GM12875 (cell line): ENCODE measurements around the gene ATAD1.
"Not testable (repeated sequence)": the region's sequence is repeated elsewhere in the genome, so short reads cannot be mapped to it uniquely, and the experiment has no call there.

Experiments used
- H3K4me3 ChIP-seq: one replicate; pipeline ENCODE4 v1.5.1; 2011; ENCODE audit warnings: low read depth, low read length, control low read depth
- CTCF ChIP-seq: IDR thresholded peaks from 2 replicates; pipeline ENCODE4 v1.5.1; 2011; ENCODE audit warnings: low read depth, mild to moderate bottlenecking, control low read depth, inconsistent platforms, low read length, moderate library complexity, borderline replicate concordance; ENCODE audit not compliant: insufficient read depth

Gene ATAD1

DNA sequence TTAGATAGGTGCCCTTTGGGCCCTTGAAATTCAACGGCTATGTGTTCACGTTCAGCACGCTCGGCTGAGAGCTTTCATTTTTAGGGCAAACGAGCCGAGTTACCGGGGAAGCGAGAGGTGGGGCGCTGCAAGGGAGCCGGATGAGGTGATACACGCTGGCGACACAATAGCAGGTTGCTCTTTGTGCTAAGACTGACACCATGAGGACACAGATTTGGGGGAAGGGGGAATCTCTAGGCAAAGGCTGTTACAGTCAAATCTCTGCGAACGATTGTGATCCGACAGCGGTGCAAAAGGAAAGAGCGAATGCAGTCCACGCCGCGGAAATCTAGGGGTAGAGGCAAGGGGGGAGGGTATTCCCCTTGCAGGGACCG, 44.6 kb upstream of the ATAD1 start:
- peak overlapping the region; percentile 95 for H3K4me3 ChIP-seq
- TF ChIP-seq CTCF, result no peak

GRCh38 chr10:87861953-87862678, 44.1 kb upstream of the ATAD1 start:
- H3K4me3 ChIP-seq, result peak overlapping the region; percentile 95
- no peak for TF ChIP-seq CTCF

DNA sequence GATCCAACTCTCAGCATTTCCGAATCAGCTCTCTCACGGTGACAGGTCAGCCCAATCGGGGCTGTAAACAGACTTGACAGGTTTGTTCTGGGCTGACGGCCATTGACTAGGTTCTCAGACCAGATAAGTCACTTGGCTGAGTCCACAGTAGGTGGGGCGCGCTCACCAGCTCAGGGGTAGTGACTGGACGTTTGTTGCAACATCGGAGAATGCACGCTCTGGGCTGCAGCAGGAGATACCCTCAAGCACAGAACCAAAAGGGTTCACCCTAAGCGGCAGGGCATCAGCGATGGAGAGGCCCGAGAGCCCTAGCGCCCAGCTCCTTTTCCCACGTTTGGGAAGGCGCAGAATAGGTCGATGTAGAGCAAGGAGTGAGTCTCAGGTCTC, 43.5 kb upstream of the ATAD1 start:
- TF ChIP-seq CTCF, result no peak
- H3K4me3 ChIP-seq, result peak overlapping the region; percentile 95

- TF ChIP-seq CTCF, result no peak
- peak overlapping the region; percentile 95 for H3K4me3 ChIP-seq
These were observed 42.9 kb upstream of the ATAD1 start for GRCh38 chr10:87860816-87861403.

GRCh38 chr10:87860156-87860795, 42.2 kb upstream of the ATAD1 start:
- TF ChIP-seq CTCF, result peak; percentile 52; the same call in 1 of the 2 replicates
- no peak overlapping the region for H3K4me3 ChIP-seq

DNA sequence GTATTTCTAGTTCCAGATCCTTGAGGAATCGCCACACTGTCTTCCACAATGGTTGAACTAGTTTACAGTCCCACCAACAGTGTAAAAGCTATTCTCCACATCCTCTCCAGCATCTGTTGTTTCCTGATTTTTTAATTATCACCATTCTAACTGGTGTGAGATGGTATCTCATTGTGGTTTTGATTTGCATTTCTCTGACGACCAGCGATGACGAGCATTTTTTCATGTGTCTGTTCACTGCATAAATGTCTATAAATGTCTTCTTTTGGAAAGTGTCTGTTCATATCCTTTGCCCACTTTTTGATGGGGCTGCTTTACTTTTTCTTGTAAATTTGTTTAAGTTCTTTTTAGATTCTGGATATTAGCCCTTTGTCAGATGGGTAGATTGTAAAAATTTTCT, 37.6 kb upstream of the ATAD1 start:
- H3K4me3 ChIP-seq, result not testable (repeated sequence)

- not testable (repeated sequence) for H3K4me3 ChIP-seq
These were observed 37.2 kb upstream of the ATAD1 start for GRCh38 chr10:87855247-87855646.

DNA sequence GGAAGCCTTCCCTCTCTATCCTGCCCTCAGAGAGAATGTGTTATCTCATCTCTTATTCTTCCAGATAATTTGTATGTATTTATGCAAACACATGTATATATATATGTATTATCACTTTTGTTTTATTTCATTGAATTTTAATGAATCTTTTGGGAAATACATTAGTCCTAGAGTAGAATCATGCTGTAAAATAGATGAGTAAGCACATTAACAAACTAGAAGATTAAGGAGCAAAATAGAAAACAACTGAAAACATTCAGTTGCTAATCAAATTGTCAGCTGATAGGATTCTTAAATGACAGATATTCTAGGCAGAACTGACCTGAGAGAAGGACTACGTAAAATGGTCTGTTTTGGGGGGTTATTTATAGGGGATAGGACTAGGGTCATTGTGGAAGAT, 34.1 kb upstream of the ATAD1 start:
- no peak for TF ChIP-seq CTCF
- no peak overlapping the region for H3K4me3 ChIP-seq
